Measurements from ENCODE around the gene CMTR1. TPM values are rescaled to one million over a fixed set of nuclear protein-coding genes. Genes with fewer than 3 reads are reported as not detected.

Gene CMTR1
- total RNA-seq, 2 donors from 2014 or later = 15.8 to 23.4 TPM

DNA sequence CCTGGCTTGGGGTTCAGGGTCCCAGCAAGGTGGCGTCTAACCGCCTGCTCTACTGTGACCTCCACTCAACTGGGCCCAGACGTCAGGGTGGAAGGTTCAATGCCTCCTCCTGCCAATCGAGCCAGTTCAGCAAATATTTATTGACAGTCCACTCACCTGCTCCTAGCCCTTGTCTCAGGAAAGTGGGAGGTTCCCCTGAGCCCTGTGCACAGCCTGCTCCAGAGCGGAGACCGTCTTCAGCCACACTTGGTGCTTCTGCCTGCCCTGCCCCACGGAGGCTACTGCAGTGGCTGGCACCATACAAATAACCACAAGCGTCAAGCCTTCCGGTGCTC, 60.6 kb downstream of the CMTR1 start:
- TF ChIP-seq, protein P1, sequence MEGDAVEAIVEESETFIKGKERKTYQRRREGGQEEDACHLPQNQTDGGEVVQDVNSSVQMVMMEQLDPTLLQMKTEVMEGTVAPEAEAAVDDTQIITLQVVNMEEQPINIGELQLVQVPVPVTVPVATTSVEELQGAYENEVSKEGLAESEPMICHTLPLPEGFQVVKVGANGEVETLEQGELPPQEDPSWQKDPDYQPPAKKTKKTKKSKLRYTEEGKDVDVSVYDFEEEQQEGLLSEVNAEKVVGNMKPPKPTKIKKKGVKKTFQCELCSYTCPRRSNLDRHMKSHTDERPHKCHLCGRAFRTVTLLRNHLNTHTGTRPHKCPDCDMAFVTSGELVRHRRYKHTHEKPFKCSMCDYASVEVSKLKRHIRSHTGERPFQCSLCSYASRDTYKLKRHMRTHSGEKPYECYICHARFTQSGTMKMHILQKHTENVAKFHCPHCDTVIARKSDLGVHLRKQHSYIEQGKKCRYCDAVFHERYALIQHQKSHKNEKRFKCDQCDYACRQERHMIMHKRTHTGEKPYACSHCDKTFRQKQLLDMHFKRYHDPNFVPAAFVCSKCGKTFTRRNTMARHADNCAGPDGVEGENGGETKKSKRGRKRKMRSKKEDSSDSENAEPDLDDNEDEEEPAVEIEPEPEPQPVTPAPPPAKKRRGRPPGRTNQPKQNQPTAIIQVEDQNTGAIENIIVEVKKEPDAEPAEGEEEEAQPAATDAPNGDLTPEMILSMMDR (IDR thresholded peaks at IDR 0.05) = no peak
- no peak for TF ChIP-seq POLR2A (IDR thresholded peaks at IDR 0.05)
- intact Hi-C loops (cut with DNase I) = no loop called here
- peaks cover under 1% of the 10 kb centered on the region for H3K4me1 ChIP-seq
- H3K4me3 ChIP-seq = no peak overlapping the region
- no peaks in the 10 kb centered on the region for H3K36me3 ChIP-seq (replicated peaks in 1 of 2; ENCODE audit: insufficient read depth in 1 of 2, low read depth in 2 of 2)
- ATAC-seq (no peak), DNase-seq (no peak)
- no peaks in the 10 kb centered on the region for H3K9me3 ChIP-seq
- H3K27me3 ChIP-seq = no peaks in the 10 kb centered on the region
- no peak overlapping the region for H3K27ac ChIP-seq
- 73 to 80% methylated on average over 7 to 9 of the region's 9 CpGs for WGBS, 2 donors

DNA sequence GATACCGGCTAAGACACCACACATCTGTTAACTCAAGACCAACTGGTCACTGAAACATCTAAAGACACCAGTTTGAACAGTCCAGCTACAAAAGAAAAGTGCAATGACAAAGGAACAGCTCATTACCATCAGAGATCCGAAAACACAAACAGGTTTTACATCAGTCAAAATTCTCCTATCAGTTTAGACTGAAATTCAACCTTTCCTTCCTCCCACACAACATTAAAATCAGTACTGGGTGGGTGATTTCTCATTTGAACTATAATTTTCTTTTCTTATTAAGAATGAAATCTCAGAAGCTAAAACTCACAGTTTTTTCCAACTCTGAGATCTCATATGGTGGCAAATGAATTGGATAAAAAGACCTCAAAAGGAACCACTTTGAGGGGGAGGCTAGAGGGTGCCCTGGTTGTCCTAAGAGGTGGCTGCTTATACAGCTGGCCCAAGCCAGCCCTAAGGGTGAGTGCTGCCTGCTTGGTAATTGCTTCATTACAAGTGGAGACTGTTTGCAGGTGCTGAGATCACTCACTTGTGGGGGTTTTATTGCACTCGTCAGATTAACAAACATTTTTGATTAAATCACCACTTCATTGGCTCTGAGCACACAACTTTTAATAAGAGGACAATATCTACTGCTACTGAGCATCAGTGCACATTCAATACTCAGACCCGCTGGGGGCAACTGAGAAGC, 62.4 kb downstream of the CMTR1 start:
- Histone ChIP-seq H3K27ac (no peak overlapping the region), H3K27me3 (no peaks in the 10 kb centered on the region), H3K9me3 (no peaks in the 10 kb centered on the region), H3K36me3 (replicated peaks in 1 of 2; ENCODE audit: insufficient read depth in 1 of 2, low read depth in 2 of 2) (no peaks in the 10 kb centered on the region), H3K4me3 (no peak overlapping the region), H3K4me1 (peaks cover 9% of the 10 kb centered on the region)
- no peak for ATAC-seq
- TF ChIP-seq, protein P1 (IDR thresholded peaks at IDR 0.05) = no peak
- no peak for TF ChIP-seq POLR2A (IDR thresholded peaks at IDR 0.05)
- intact Hi-C loops (cut with DNase I) = no loop called here
- DNase-seq = no peak
- 81 to 89% methylated on average over 4 of the region's 4 CpGs for WGBS, 2 donors

DNA sequence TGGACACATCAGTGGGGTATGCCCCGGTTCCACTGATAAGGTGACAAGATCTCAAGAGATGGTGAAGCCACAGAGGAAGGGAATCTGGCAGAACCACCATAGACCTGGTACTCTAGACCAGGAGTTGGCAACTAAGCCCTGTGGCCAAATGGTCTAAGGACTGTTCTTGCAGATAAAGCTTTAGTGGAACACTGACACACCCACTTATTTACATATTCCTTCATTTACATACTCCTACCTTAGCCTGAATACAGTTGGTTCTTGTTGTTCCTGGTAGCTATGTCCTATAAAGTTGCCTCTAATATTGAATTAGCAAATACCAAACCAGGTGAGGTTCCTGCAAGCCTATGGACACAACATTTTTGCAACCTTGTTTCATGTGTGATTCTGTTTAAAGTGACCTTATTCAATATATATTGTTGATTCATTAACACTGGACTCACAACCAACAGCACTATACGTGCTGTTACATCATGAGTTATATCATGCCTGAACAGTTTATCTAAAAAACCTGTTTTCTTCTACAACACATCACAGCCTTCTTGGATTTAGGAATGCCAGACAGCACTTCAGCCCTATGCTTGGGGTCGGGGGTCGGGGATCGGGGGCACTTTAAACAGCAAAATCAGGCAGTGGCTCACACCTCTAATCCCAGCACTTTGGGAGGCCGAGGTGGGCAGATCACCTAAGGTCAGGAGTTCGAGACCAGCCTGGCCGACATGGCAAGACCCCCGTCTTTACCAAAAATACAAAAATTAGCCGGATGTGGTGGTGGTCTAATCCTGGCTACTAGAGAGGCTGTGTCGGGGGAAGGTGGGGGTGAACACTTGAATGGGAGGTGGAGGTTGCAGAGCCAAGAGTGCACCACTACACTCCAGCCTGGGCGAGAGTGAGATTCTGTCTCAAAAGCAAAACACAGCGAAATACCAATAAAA, 64.2 kb downstream of the CMTR1 start:
- no peak overlapping the region for H3K27ac ChIP-seq
- H3K4me3 ChIP-seq = no peak overlapping the region
- H3K27me3 ChIP-seq = no peaks in the 10 kb centered on the region
- intact Hi-C loops (cut with DNase I) = no loop called here
- no peak for TF ChIP-seq POLR2A (IDR thresholded peaks at IDR 0.05)
- TF ChIP-seq, protein P1 (IDR thresholded peaks at IDR 0.05) = no peak
- H3K9me3 ChIP-seq = no peaks in the 10 kb centered on the region
- 83 to 86% methylated on average over 13 of the region's 13 CpGs for WGBS, 2 donors
- no peaks in the 10 kb centered on the region for H3K36me3 ChIP-seq (replicated peaks in 1 of 2; ENCODE audit: insufficient read depth in 1 of 2, low read depth in 2 of 2)
- ATAC-seq = no peak
- DNase-seq = no peak
- H3K4me1 ChIP-seq = peaks cover 9% of the 10 kb centered on the region

DNA sequence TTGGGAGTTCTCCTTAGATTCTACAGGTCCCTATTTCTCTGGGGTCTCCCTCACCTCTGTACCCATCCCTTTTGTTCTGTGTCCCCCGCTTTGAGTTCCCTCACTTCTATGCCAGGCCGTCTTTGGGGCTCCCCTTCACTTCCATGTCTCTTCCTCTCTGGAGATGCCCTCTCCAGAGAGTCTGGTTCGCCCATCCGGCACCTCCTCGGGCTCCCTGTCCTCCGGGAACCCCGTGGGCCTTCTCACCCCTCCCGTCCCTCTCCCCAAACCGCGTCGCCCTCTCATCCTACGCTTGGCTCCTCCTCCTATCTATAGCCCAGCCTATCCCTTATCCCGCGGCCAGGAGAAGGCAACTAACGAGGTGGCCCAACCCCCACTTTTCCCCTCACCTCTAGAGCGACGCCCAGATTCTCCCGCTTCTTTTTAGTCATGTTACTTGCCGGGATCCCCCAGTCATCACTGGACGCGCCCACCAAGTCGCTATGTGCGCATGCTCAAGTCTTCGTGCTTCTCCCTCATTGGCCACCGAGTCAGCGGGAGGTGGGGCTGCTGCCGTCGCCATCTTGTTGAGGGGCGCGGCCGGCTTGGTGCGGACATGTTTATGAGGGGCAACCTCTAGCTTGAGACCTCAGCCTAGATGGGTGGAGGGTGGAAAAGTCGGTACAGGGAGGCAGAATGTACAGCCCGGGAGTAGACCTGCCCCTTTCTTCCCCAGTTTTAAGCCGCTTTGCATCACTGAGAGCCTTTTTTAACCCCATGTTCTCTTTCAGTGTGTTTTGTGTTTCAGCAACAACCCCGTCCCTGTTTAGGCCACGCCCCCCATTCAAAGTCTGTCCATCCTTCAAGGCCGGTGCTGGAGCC, 66.6 kb downstream of the CMTR1 start, which contains the start of gene CCDC167:
Gene CCDC167, minus strand, starts transcription at position 461 of the 861 bp plus-strand sequence. Its CDS starts 30 bp downstream, at position 431.
- peak in 1 of 3 donors; percentile 33 for TF ChIP-seq POLR2A (IDR thresholded peaks at IDR 0.05)
- TF ChIP-seq, protein P1 (IDR thresholded peaks at IDR 0.05) = no peak
- no peaks in the 10 kb centered on the region for H3K27me3 ChIP-seq
- no peaks in the 10 kb centered on the region for H3K9me3 ChIP-seq
- peak within 1 kb of the TSS in 1 of 4 donors; percentile 3 for H3K27ac ChIP-seq
- no peaks in the 10 kb centered on the region for H3K36me3 ChIP-seq (replicated peaks in 1 of 2; ENCODE audit: insufficient read depth in 1 of 2, low read depth in 2 of 2)
- peaks cover 9% of the 10 kb centered on the region for H3K4me1 ChIP-seq
- DNase-seq = peak; percentile 92 to 95 (median 94)
- H3K4me3 ChIP-seq = peak within 1 kb of the TSS; percentile 51 to 85
- 1 to 2% methylated on average over 37 to 38 of the region's 38 CpGs for WGBS, 2 donors
- peak; percentile 98 for ATAC-seq
- intact Hi-C loops (cut with DNase I) = no loop called here

Measured in body of pancreas (tissue), 4 donors.